GM23338 (cell line): Measurements from ENCODE around the gene PHC2. TPM values are rescaled to one million over a fixed set of nuclear protein-coding genes. Genes with fewer than 3 reads are reported as not detected.

Experiments used
- ATAC-seq: fragments of 200-7000 bp; cut with Tn5 transposase; 3 replicates; pipeline ENCODE4 v1.9.1; 2020
- DNase-seq: peaks from one replicate; pipeline ENCODE4 v3.0.0-alpha.2; 2015; ENCODE audit warnings: low spot score
- H2AFZ ChIP-seq: fragments of 200-600 bp; sonication (generic); 2 replicates; pipeline ENCODE4 v1.8.0; 2016; ENCODE audit warnings: antibody characterized with exemption, mild to moderate bottlenecking, moderate library complexity
- H3F3A ChIP-seq: fragments of 200-600 bp; sonication (generic); replicated peaks from 2 replicates; pipeline ENCODE4 v1.8.0; 2017; ENCODE audit warnings: antibody characterized with exemption, mixed run types, low read depth
- H3K27ac ChIP-seq: fragments of 200-600 bp; sonication (generic); 2 replicates; pipeline ENCODE4 v1.6.1; 2016; ENCODE audit warnings: low read depth
- H3K27me3 ChIP-seq: fragments of 200-600 bp; sonication (generic); 2 replicates; pipeline ENCODE4 v1.8.0; 2016; ENCODE audit warnings: mild to moderate bottlenecking, mixed run types, moderate library complexity; ENCODE audit not compliant: insufficient read depth
- H3K36me3 ChIP-seq: fragments of 200-600 bp; sonication (generic); 2 replicates; pipeline ENCODE4 v1.8.0; 2016; ENCODE audit warnings: mild to moderate bottlenecking; ENCODE audit not compliant: insufficient read depth
- H3K4me1 ChIP-seq: fragments of 200-600 bp; sonication (generic); 2 replicates; pipeline ENCODE4 v1.8.0; 2016; ENCODE audit warnings: mild to moderate bottlenecking, moderate library complexity; ENCODE audit not compliant: insufficient read depth
- H3K4me2 ChIP-seq: fragments of 200-600 bp; sonication (generic); 2 replicates; pipeline ENCODE4 v1.7.1; 2017; ENCODE audit warnings: mixed run types
- H3K4me3 ChIP-seq: fragments of 200-600 bp; sonication (generic); 2 replicates; pipeline ENCODE4 v1.6.1; 2016; ENCODE audit warnings: mixed run types
- H3K79me2 ChIP-seq: fragments of 200-600 bp; sonication (generic); replicated peaks from 2 replicates; pipeline ENCODE4 v1.8.0; 2017; ENCODE audit warnings: mild to moderate bottlenecking; ENCODE audit not compliant: insufficient read depth
- H3K9me2 ChIP-seq: fragments of 200-600 bp; sonication (generic); 2 replicates; pipeline ENCODE4 v1.8.0; 2017; ENCODE audit not compliant: insufficient read depth
- H4K20me1 ChIP-seq: fragments of 200-600 bp; sonication (generic); replicated peaks from 2 replicates; pipeline ENCODE4 v1.8.0; 2017; ENCODE audit warnings: mild to moderate bottlenecking; ENCODE audit not compliant: insufficient read depth
- H3K27ac Mint-ChIP-seq: 2 replicates; pipeline ENCODE4 v1.8.0; 2020; ENCODE audit warnings: inconsistent platforms, mild to moderate bottlenecking, moderate library complexity, mixed read lengths
- H3K27me3 Mint-ChIP-seq: 3 replicates; pipeline ENCODE4 v1.8.0; 2022; ENCODE audit warnings: low read depth, mild to moderate bottlenecking, moderate library complexity, mixed read lengths, inconsistent platforms; ENCODE audit not compliant: insufficient read depth, poor library complexity
- H3K36me3 Mint-ChIP-seq: 3 replicates; pipeline ENCODE4 v1.8.0; 2021; ENCODE audit warnings: low read depth, mild to moderate bottlenecking, inconsistent platforms, moderate library complexity, mixed read lengths
- H3K4me1 Mint-ChIP-seq: 3 replicates; pipeline ENCODE4 v1.8.0; 2020; ENCODE audit warnings: mild to moderate bottlenecking, inconsistent platforms, mixed read lengths
- H3K4me3 Mint-ChIP-seq: 3 replicates; pipeline ENCODE4 v1.8.0; 2021; ENCODE audit warnings: moderate library complexity, mild to moderate bottlenecking, inconsistent platforms, mixed read lengths
- H3K9me3 Mint-ChIP-seq: 3 replicates; pipeline ENCODE4 v1.8.0; 2020; ENCODE audit warnings: moderate library complexity, mild to moderate bottlenecking, inconsistent platforms, mixed read lengths
- CTCF ChIP-seq, 2 experiments: fragments of 200-600 bp in 1 of 2; sonication (generic) in 1 of 2; conservative IDR thresholded peaks; 2 replicates each; pipeline versions ENCODE4 v1.5.1 to v1.6.1; 2016 to 2017; ENCODE audit warnings: antibody characterized with exemption in 2 of 2, low read depth in 2 of 2, mild to moderate bottlenecking in 2 of 2, moderate library complexity in 1 of 2
- ETS1 ChIP-seq: IDR thresholded peaks from 2 replicates; pipeline ENCODE4 v1.6.1; 2016; ENCODE audit warnings: antibody characterized with exemption
- EZH2 ChIP-seq: fragments of 200-600 bp; sonication (generic); IDR thresholded peaks from one replicate; pipeline ENCODE4 v1.8.0; 2017; ENCODE audit warnings: antibody characterized with exemption, mild to moderate bottlenecking, low read depth; ENCODE audit not compliant: unreplicated experiment
- EZH2phosphoT487 ChIP-seq: fragments of 200-600 bp; sonication (generic); IDR thresholded peaks from one replicate; pipeline ENCODE4 v1.8.1; 2018; ENCODE audit warnings: antibody characterized with exemption; ENCODE audit not compliant: unreplicated experiment
- POLR2AphosphoS5 ChIP-seq: IDR thresholded peaks from 2 replicates; pipeline ENCODE4 v1.6.1; 2016; ENCODE audit warnings: antibody characterized with exemption, low read depth
- STAT1 ChIP-seq: IDR thresholded peaks from one replicate; pipeline ENCODE4 v1.6.1; 2016; ENCODE audit warnings: antibody characterized with exemption; ENCODE audit not compliant: unreplicated experiment
- ZNF331 ChIP-seq: fragments of 250-450 bp; sonication (Bioruptor Pico); IDR thresholded peaks from 2 replicates; pipeline ENCODE4 v1.5.0; 2020; ENCODE audit warnings: low read depth, mild to moderate bottlenecking, moderate library complexity
- polyA plus RNA-seq: library from polyadenylated mRNA; unstranded; fragments of >200 nt; fragmentation: Nextera tagmentation; extraction: Ambion mirVana; gene quantifications from 2 replicates; pipeline ENCODE4 v1.2.1, GENCODE V29; 2016
- total RNA-seq: library from RNA; depleted of rRNA; stranded (reverse); fragments of >200 nt; shearing (Covaris generic); gene quantifications from 2 replicates; pipeline ENCODE4 v1.2.3, GENCODE V29; 2014

The PHC2 gene
- total and polyA plus RNA-seq, 2 experiments from 2014 or later = 1.7 to 7.3 TPM

GRCh38 chr1:33387625-33388024, 43.3 kb downstream of the PHC2 start (continued):
- no peak for TF ChIP-seq ETS1

- Histone ChIP-seq H3K4me1 (peaks cover 11% of the 10 kb centered on the region; the same call in 1 of the 2 replicates), H3K27me3 (no peaks in the 10 kb centered on the region), H3K4me2 (no peak overlapping the region), H3F3A (no peaks in the 10 kb centered on the region), H3K9me2 (no peaks in the 10 kb centered on the region), H2AFZ (no peak overlapping the region), H3K36me3 (no peaks in the 10 kb centered on the region), H3K79me2 (no peaks in the 10 kb centered on the region), H4K20me1 (no peaks in the 10 kb centered on the region), H3K27ac (no peak overlapping the region), H3K4me3 (no peak overlapping the region)
- H3K27me3 Mint-ChIP-seq = peaks cover 1% of the 10 kb centered on the region
- H3K27ac Mint-ChIP-seq = no peak overlapping the region
- no peaks in the 10 kb centered on the region for H3K9me3 Mint-ChIP-seq
- ATAC-seq (no peak), DNase-seq (no peak)
- H3K4me3 Mint-ChIP-seq = no peak overlapping the region
- H3K4me1 Mint-ChIP-seq = peaks cover 19% of the 10 kb centered on the region
- TF ChIP-seq STAT1 = no peak
- no peaks in the 10 kb centered on the region for H3K36me3 Mint-ChIP-seq
These were observed 45.6 kb downstream of the PHC2 start for GRCh38 chr1:33385251-33385650.

GRCh38 chr1:33384040-33384812, 46.7 kb downstream of the PHC2 start:
- Histone ChIP-seq H3K36me3 (no peaks in the 10 kb centered on the region), H3K4me1 (peaks cover 11% of the 10 kb centered on the region; the same call in 1 of the 2 replicates), H3K4me3 (no peak overlapping the region), H3K27ac (no peak overlapping the region), H4K20me1 (no peaks in the 10 kb centered on the region; the same call in 1 of the 2 replicates), H2AFZ (no peak overlapping the region), H3K27me3 (no peaks in the 10 kb centered on the region), H3K79me2 (no peaks in the 10 kb centered on the region), H3F3A (no peaks in the 10 kb centered on the region), H3K4me2 (no peak overlapping the region), H3K9me2 (no peaks in the 10 kb centered on the region)
- ATAC-seq (0 out of 3 replicates have a peak, but pooled peaks have one; percentile 19), DNase-seq (no peak)
- Mint-ChIP-seq H3K4me3 (no peak overlapping the region), H3K36me3 (no peaks in the 10 kb centered on the region), H3K27me3 (peaks cover 10% of the 10 kb centered on the region), H3K27ac (no peak overlapping the region), H3K4me1 (peaks cover 23% of the 10 kb centered on the region), H3K9me3 (no peaks in the 10 kb centered on the region)
- TF ChIP-seq ZNF331 = no peak

- Histone ChIP-seq H3K27me3 (no peaks in the 10 kb centered on the region), H3K27ac (no peak overlapping the region), H4K20me1 (no peaks in the 10 kb centered on the region; the same call in 1 of the 2 replicates), H3F3A (no peaks in the 10 kb centered on the region), H2AFZ (no peak overlapping the region), H3K79me2 (no peaks in the 10 kb centered on the region), H3K9me2 (no peaks in the 10 kb centered on the region), H3K36me3 (no peaks in the 10 kb centered on the region), H3K4me3 (no peak overlapping the region), H3K4me2 (no peak overlapping the region), H3K4me1 (peaks cover 11% of the 10 kb centered on the region; the same call in 1 of the 2 replicates)
- Mint-ChIP-seq H3K27ac (no peak overlapping the region), H3K4me3 (no peak overlapping the region), H3K4me1 (peaks cover 26% of the 10 kb centered on the region), H3K36me3 (no peaks in the 10 kb centered on the region), H3K27me3 (peaks cover 10% of the 10 kb centered on the region), H3K9me3 (no peaks in the 10 kb centered on the region)
- DNase-seq (no peak), ATAC-seq (no peak)
- TF ChIP-seq EZH2 = no peak
- TF ChIP-seq CTCF (conservative IDR thresholded peaks at IDR 0.05; ENCODE audit: low read depth in 2 of 2) = no peak
- no peak for TF ChIP-seq POLR2AphosphoS5
- TF ChIP-seq EZH2phosphoT487 = no peak
These were observed 47.4 kb downstream of the PHC2 start for GRCh38 chr1:33383489-33383888.
